GM12891 (cell line): Measurements from ENCODE around the gene ERVMER34-1.

Experiments
- POLR2A ChIP-seq: IDR thresholded peaks from 2 replicates; pipeline ENCODE4 v1.6.1; 2011; ENCODE audit warnings: low read depth, low read length, control low read depth
- POLR2AphosphoS5 ChIP-seq: IDR thresholded peaks from 2 replicates; pipeline ENCODE4 v1.6.1; 2011; ENCODE audit warnings: low read depth, low read length, control low read depth
- POU2F2 ChIP-seq: IDR thresholded peaks from 2 replicates; pipeline ENCODE4 v1.6.1; 2011; ENCODE audit warnings: low read depth, mild to moderate bottlenecking, control low read depth, low read length, moderate library complexity
- SPI1 ChIP-seq: IDR thresholded peaks from 2 replicates; pipeline ENCODE4 v1.6.1; 2011; ENCODE audit warnings: low read depth, low read length, control low read depth
- TAF1 ChIP-seq: IDR thresholded peaks from 2 replicates; pipeline ENCODE4 v1.6.1; 2011; ENCODE audit warnings: low read depth, low read length, control low read depth

DNA sequence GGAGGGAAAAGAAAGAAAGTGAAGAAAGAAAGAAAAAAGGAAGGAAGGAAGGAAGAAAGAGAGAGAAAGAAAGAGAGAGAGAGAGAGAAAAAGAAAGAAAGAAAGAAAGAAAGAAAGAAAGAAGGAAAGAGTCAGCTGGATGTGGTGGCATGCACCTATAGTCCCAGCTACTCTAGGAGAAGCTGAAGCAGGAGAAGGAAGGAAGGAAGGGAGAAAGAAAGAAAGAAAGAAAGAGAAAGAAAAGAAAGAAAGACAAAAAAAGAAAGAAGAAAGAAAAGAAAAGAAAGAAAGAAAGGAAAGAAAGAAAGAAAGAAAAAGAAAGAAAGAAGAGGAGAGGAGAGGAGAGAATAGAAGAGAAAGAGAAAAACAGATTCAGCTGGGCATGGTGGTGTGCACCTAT, 44.3 kb upstream of the ERVMER34-1 start:
- TF ChIP-seq TAF1 = no peak
- TF ChIP-seq POLR2A = no peak
- TF ChIP-seq SPI1 = no peak
- TF ChIP-seq POLR2AphosphoS5 = no peak
- TF ChIP-seq POU2F2 = no peak
